NCI-H526 treated with DMSO at 0.1 percent for 48 hours (cell line): ENCODE measurements around the gene NALF2.

ENCODE experiments used
- DNase-seq: peaks from one replicate; lab custom pipeline; 2025; lab: John Stamatoyannopoulos, UW

NALF2 gene

GRCh38 chrX:69503782-69504625 lies at the start of gene NALF2:
Gene NALF2, plus strand, starts transcription at chrX:69504326. Its CDS starts 957 bp downstream, at chrX:69505283.
- peak; percentile 35 for DNase-seq

DNA sequence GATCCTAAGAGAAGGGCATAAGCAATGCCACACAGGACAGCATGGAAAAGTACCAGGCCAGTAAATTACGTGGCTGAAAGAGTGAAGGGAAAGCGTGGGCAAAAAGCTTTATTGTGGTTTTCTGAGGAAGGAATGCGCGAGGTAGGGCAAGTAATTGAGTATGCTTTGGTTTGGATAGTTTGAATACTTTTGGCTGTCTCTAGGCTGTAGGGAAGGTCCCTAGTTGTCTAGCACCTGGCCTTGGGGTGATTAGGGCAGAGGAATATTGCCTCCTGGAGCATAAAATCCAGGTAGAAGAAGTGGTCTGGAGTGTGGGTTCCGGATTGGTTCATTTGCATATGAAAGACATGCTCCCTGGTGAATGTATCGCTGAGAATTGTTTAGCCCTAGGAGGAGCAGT lies 46.4 kb upstream of the NALF2 start:
- no peak for DNase-seq

- DNase-seq, result no peak
Observed at GRCh38 chrX:69466546-69466945, 37.6 kb upstream of the NALF2 start.

GRCh38 chrX:69469975-69470374 lies 34.2 kb upstream of the NALF2 start:
- no peak for DNase-seq

- no peak for DNase-seq
Observed at GRCh38 chrX:69489625-69490024, 14.5 kb upstream of the NALF2 start.

DNA sequence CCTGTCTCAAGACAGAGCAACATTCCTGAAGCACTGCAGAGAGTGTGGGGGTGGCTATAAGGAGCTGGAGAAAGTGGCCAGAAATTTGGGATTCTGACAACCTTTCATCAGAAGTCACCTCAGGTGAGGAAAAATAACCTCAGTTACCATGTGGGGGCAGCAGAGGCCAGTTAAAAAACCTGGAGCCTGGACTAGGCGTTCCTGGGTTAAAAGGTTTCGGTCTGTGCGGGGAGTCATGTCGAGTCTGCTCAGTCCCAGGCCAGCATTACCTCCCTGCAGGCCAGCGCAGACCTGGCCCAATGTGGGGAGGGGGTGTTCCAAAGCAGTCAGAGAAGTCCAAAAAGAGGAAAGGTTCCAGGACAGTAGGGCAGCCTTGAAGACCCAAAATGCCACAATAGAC lies 10.9 kb upstream of the NALF2 start:
- peak; percentile 8 for DNase-seq

GRCh38 chrX:69493766-69494165 lies 10.4 kb upstream of the NALF2 start:
- DNase-seq, result no peak

DNA sequence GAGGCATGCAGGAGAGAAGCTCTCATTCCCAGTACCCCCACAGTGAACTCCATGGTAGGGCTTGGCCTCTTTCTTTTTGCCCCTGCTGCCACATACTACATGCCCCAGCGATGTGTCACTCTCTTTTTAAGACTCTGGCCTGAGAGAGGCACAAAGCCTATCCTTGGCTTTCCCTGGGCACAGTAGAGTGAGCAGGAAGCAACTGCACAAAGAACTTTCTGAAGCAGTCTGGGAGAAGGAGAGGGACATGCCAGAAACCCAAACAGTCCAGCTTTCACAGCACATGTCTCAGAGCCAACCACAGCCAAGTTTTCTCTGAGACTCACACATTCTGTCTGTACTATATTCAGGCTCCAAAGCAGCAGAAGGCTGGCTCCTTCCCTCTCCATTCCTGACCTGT lies 7.9 kb upstream of the NALF2 start:
- DNase-seq, result no peak

GRCh38 chrX:69501429-69501828 lies 2.7 kb upstream of the NALF2 start:
- DNase-seq, result no peak

DNA sequence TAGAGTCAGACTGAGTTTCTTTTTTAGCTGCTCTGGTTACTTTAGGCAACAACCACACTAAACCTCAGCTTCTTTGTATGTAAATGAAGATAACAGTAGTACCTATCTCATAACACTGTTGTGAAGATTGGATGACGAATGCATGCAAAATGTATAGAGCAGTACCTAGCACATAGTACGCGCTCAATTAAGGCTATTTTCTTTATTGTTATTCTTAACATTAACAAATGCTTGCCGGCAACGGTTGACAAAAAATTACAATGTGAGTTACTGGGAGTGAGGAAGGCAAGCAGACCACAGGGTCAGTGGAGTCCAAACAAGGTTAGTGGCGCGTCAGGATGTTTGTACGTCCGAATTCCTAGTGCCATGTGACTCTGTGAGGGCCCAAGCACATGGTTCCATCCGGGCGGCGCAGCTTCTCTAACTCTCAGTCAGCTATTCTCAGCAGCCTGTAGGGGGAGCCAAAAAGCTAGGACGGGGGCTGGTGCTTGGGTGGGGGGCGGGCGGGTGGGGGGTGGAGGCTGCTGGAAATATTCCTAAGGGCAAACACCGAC lies 821 bp upstream of the NALF2 start:
- peak; percentile 59 for DNase-seq

DNA sequence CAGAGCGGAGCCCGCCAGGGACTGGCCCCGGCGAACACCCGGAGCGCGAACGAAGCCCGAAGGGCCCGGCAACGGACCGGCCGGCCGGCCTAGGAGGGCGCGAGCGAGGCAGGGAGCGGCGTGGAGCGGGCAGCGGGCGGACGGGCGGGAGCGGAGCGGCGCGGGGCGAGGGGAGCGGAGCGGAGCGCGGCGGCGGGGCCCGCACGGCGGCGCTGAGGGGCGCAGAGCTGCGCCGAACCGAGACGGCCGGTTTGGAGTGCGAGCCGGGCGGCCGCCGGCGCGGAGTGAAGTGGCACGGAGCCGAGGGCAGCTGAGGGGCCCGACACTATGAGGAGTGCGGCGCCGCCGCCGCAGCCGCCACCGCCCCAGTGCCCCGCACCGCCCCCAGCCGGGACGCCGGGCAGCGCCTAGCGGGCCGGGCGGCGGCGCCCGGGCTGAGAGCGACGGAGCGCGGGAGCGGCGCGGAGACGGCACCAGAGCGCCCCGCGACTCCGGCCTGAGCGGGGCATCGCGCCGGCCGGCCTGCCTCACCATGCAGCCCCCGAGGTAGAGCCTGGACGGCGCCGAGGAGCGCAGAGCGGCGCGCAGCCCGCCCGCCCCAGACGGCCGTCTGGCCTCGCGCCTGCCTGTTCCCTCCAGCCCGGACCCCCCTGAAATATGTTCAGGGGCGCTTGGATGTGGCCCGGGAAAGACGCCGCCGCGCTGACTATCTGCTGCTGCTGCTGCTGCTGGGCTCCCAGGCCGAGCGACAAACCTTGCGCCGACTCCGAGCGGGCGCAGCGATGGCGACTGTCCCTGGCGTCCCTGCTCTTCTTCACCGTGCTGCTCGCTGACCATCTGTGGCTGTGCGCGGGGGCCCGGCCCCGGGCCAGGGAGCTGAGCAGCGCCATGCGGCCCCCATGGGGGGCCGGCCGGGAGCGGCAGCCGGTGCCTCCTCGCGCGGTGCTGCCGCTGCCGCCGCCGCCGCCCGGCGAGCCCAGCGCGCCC lies 793 bp downstream of the NALF2 start:
- DNase-seq, result no peak

- DNase-seq, result no peak
Observed at GRCh38 chrX:69505772-69506616, 1.9 kb downstream of the NALF2 start.

GRCh38 chrX:69506617-69507499 lies 2.7 kb downstream of the NALF2 start:
- no peak for DNase-seq

DNA sequence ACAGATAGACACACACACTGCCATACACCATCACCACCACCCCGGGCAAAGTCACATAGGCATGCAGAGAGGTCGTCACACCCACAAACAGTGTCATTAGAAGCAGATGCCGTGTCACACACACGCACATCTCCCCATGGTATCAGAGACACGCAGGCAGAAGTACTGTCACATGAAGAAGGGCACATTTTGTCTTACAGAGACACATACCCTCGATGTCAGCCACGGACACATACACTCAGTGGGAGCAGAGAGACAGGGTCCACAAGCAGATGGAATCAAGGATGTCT lies 3.3 kb downstream of the NALF2 start:
- DNase-seq, result no peak

DNA sequence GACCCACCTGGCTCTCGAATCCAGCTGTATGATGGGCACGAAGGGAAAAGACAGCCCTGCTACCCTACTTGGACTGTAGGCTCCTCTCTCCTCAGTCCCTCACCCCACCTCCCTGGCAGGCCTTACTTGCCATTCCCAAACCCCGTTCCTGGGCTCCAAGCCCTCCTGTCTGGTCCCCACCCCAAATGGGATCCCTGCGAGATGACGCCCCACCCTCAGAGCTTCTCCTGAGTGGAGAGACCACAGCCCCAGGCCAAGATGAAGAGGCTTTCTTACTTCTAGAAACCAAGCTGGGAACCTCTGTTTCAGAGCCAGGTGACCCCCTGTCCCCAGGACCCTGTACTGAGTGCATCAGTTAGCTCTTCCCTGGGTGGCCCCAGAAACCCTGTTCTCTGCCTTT lies 4.5 kb downstream of the NALF2 start:
- DNase-seq, result no peak

GRCh38 chrX:69510137-69510715 lies 6.1 kb downstream of the NALF2 start:
- no peak for DNase-seq

DNA sequence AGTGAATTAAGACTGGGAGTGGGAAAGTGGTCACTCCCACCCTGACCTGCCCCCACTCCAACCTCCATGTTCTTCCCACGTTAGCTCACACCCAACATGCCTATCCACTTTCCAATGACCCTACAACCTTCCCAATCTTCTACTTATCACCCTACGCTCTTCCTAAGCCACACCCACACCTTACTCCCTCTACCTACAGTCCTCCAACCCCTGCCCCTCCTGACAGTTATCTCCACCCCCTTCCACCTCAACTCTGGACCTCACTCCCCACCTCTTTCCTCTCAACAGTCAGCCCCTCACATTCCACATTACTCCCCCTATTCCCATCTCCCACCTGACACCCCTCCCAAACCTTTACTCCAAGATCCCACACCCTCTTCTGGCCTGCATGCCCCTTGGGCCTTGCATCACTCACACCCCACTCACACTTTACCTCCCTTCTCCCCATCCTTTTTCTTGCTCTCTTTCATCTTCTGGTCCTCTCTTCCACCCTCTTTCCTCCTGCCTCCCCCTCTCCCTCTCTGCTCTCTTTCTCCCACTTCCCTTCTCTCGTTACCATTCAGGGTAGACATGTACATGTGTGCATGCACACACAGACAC lies 6.9 kb downstream of the NALF2 start:
- no peak for DNase-seq

- DNase-seq, result no peak
Observed at GRCh38 chrX:69522052-69522451, 17.9 kb downstream of the NALF2 start.

- DNase-seq, result no peak
Observed at GRCh38 chrX:69523314-69523713, 19.2 kb downstream of the NALF2 start.

- no peak for DNase-seq
Observed at GRCh38 chrX:69524781-69525363, 20.7 kb downstream of the NALF2 start.
